Hepatocyte (in vitro differentiated cells): ENCODE results near the gene TMCC2. TPM values are rescaled to one million over a fixed set of nuclear protein-coding genes. Genes with fewer than 3 reads are reported as not detected.

Source experiments
- DNase-seq: peaks from one replicate; pipeline ENCODE4 v3.0.0-alpha.2; 2016; ENCODE audit warnings: low spot score
- H2AFZ ChIP-seq: fragments of 200-600 bp; sonication (generic); 2 replicates; pipeline ENCODE4 v1.6.0; 2016; ENCODE audit warnings: antibody characterized with exemption, mild to moderate bottlenecking
- H3K27ac ChIP-seq: fragments of 200-600 bp; sonication (generic); 2 replicates; pipeline ENCODE4 v1.5.1; 2016; ENCODE audit warnings: mild to moderate bottlenecking
- H3K27me3 ChIP-seq: fragments of 200-600 bp; sonication (generic); 2 replicates; pipeline ENCODE4 v1.6.1; 2016
- H3K36me3 ChIP-seq: fragments of 200-600 bp; sonication (generic); replicated peaks from 2 replicates; pipeline ENCODE4 v1.5.1; 2016; ENCODE audit warnings: low read depth; ENCODE audit not compliant: insufficient read depth
- H3K4me1 ChIP-seq: fragments of 200-600 bp; sonication (generic); 2 replicates; pipeline ENCODE4 v1.5.1; 2016; ENCODE audit warnings: mild to moderate bottlenecking, moderate library complexity; ENCODE audit not compliant: insufficient read depth
- H3K4me2 ChIP-seq: fragments of 200-600 bp; sonication (generic); 2 replicates; pipeline ENCODE4 v1.6.0; 2016
- H3K4me3 ChIP-seq: fragments of 200-600 bp; sonication (generic); 2 replicates; pipeline ENCODE4 v1.5.1; 2016; ENCODE audit warnings: mild to moderate bottlenecking
- H3K79me2 ChIP-seq: fragments of 200-600 bp; sonication (generic); 2 replicates; pipeline ENCODE4 v1.6.0; 2017; ENCODE audit warnings: mild to moderate bottlenecking
- H3K9me2 ChIP-seq: fragments of 200-600 bp; sonication (generic); replicated peaks from 2 replicates; pipeline ENCODE4 v1.6.0; 2017; ENCODE audit warnings: mild to moderate bottlenecking; ENCODE audit not compliant: insufficient read depth
- H3K9me3 ChIP-seq: fragments of 200-600 bp; sonication (generic); 2 replicates; pipeline ENCODE4 v1.5.1; 2016; ENCODE audit warnings: low read depth, mild to moderate bottlenecking
- H4K20me1 ChIP-seq: fragments of 200-600 bp; sonication (generic); 2 replicates; pipeline ENCODE4 v1.6.0; 2016; ENCODE audit warnings: mild to moderate bottlenecking; ENCODE audit not compliant: insufficient read depth, poor library complexity, severe bottlenecking
- EZH2 ChIP-seq: fragments of 200-600 bp; sonication (generic); IDR thresholded peaks from 2 replicates; pipeline ENCODE4 v1.6.1; 2016; ENCODE audit warnings: antibody characterized with exemption, mild to moderate bottlenecking, borderline replicate concordance
- EZH2phosphoT487 ChIP-seq: fragments of 200-600 bp; sonication (generic); IDR thresholded peaks from one replicate; pipeline ENCODE4 v1.6.1; 2018; ENCODE audit warnings: antibody characterized with exemption, mild to moderate bottlenecking, low read depth, moderate library complexity; ENCODE audit not compliant: unreplicated experiment, severe bottlenecking
- WGBS: methylation state at CpG from one replicate; pipeline ENCODE4 v1.1.6; 2016; ENCODE audit warnings: low lambda C conversion rate; ENCODE audit errors: missing lambda C conversion rate; 5-methylcytosine and 5-hydroxymethylcytosine counted together
- polyA plus RNA-seq: library from polyadenylated mRNA; unstranded; fragments of >200 nt; fragmentation: Nextera tagmentation; extraction: Ambion mirVana; gene quantifications from 2 replicates; pipeline ENCODE4 v1.2.1, GENCODE V29; 2016
- total RNA-seq: library from RNA; depleted of rRNA; stranded (reverse); fragments of >200 nt; gene quantifications from 2 replicates; pipeline ENCODE4 v1.2.3, GENCODE V29; 2014
- TF ChIP-seq, protein P1 (sequence below): fragments of 200-600 bp; sonication (generic); IDR thresholded peaks from 2 replicates; pipeline ENCODE4 v1.5.1; 2016; ENCODE audit warnings: antibody characterized with exemption, mild to moderate bottlenecking; ENCODE audit not compliant: poor library complexity

TMCC2 gene
- total and polyA plus RNA-seq, 2 experiments from 2014 or later: 2.5 to 2.9 TPM

DNA sequence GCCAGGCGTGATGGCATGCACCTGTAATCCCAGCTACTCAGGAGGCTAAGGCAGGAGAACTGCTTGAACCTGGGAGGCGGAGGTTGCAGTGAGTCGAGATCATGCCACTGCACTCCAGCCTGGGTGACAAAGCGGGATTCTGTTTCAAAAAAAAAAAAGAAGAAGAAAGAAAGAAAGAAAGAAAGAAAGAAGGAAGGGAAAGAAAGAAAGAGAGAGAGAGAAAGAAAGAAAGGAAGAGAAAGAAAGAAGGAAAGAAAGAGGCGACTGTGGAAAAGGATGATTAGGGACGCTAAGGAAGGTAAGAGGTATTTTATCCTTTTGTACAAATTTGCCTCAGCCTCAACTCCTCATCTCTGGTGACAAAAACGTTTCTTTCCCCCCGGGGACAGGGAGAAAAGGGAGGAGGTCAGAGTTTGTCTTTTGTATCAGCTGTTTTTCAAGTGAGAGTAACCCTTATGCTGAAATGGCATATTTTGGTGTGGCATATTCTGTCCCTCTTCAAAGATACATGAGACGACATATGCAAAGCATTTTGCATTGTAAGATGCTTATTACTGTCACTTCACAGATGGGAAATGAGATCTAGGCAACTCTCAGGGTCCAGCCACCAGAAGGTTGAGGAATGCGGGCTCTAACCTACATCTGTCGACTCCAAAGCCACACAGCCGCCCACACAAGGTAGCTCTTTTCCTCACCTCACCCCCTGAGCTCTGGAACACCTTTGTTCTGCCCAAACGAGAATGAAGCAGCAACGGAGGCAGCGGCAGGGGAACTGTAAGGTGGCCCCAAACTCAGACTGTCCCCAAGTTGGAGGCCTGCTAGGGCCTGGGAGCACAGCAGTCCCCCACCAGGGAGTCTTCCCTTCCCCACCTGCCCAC lies 55.8 kb downstream of the TMCC2 start:
- 73% methylated on average over 15 of the region's 15 CpGs for WGBS
- Histone ChIP-seq H2AFZ (no peak overlapping the region), H3K4me2 (no peak overlapping the region)

DNA sequence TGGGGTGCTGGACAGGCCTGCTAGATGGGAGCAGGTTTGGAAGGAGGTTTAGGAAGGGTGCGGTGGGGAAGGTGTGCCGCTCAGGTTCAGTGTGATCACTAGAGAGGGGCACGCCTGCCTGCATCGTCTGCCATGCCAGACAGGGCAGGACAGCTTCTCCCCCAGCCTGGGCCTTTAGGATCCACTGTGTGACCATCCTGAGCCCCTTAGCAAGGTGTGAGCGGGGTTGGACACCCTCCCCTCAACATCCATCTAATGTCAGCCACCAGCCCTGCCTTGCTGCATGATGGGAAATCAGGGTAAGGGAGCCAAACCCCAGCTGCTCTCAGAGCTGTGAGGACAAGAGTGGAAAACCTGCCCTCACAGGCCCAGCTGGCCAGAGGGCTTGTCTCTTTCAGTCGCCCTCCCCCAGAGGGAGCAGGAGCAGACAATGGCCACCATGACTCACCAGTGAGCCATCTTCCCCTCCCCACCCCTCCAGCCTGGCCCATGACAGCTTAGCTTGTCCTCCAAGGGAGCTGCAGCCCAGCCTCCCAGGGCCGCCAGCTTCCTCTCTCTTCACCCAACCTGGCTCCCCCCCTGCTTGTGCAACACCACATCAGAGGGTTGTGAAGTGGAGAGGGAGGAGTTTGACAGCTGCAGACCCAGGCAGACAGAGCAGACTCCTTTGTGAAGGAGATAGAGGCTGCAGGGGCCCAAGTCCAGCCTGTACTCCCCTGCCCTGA lies 56.8 kb downstream of the TMCC2 start:
- H2AFZ ChIP-seq: no peak overlapping the region
- no peak overlapping the region for H3K4me3 ChIP-seq
- whole genome bisulfite sequencing: 71% methylated on average over 7 of the region's 7 CpGs
- no peaks in the 10 kb centered on the region for H4K20me1 ChIP-seq
- no peaks in the 10 kb centered on the region for H3K27me3 ChIP-seq
- H3K4me2 ChIP-seq: no peak overlapping the region
- peak overlapping the region; percentile 75 for H3K27ac ChIP-seq
- DNase-seq: peak; percentile 93
- H3K36me3 ChIP-seq: no peaks in the 10 kb centered on the region
- H3K4me1 ChIP-seq: peaks cover 21% of the 10 kb centered on the region
- H3K79me2 ChIP-seq: no peaks in the 10 kb centered on the region
- TF ChIP-seq EZH2 (no peak), EZH2phosphoT487 (no peak)
- TF ChIP-seq, protein P1, sequence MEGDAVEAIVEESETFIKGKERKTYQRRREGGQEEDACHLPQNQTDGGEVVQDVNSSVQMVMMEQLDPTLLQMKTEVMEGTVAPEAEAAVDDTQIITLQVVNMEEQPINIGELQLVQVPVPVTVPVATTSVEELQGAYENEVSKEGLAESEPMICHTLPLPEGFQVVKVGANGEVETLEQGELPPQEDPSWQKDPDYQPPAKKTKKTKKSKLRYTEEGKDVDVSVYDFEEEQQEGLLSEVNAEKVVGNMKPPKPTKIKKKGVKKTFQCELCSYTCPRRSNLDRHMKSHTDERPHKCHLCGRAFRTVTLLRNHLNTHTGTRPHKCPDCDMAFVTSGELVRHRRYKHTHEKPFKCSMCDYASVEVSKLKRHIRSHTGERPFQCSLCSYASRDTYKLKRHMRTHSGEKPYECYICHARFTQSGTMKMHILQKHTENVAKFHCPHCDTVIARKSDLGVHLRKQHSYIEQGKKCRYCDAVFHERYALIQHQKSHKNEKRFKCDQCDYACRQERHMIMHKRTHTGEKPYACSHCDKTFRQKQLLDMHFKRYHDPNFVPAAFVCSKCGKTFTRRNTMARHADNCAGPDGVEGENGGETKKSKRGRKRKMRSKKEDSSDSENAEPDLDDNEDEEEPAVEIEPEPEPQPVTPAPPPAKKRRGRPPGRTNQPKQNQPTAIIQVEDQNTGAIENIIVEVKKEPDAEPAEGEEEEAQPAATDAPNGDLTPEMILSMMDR: no peak
- no peaks in the 10 kb centered on the region for H3K9me2 ChIP-seq
- H3K9me3 ChIP-seq: no peaks in the 10 kb centered on the region

More for the DNA sequence above, 55.8 kb downstream of the TMCC2 start:
- Histone ChIP-seq H3K4me1 (peaks cover 21% of the 10 kb centered on the region), H3K4me3 (no peak overlapping the region), H3K27ac (peak overlapping the region; percentile 75), H3K27me3 (no peaks in the 10 kb centered on the region), H3K9me3 (no peaks in the 10 kb centered on the region), H4K20me1 (no peaks in the 10 kb centered on the region), H3K36me3 (no peaks in the 10 kb centered on the region), H3K79me2 (no peaks in the 10 kb centered on the region), H3K9me2 (no peaks in the 10 kb centered on the region)
- TF ChIP-seq, protein P1: no peak
- TF ChIP-seq EZH2phosphoT487: no peak
- TF ChIP-seq EZH2: no peak
- DNase-seq: no peak

DNA sequence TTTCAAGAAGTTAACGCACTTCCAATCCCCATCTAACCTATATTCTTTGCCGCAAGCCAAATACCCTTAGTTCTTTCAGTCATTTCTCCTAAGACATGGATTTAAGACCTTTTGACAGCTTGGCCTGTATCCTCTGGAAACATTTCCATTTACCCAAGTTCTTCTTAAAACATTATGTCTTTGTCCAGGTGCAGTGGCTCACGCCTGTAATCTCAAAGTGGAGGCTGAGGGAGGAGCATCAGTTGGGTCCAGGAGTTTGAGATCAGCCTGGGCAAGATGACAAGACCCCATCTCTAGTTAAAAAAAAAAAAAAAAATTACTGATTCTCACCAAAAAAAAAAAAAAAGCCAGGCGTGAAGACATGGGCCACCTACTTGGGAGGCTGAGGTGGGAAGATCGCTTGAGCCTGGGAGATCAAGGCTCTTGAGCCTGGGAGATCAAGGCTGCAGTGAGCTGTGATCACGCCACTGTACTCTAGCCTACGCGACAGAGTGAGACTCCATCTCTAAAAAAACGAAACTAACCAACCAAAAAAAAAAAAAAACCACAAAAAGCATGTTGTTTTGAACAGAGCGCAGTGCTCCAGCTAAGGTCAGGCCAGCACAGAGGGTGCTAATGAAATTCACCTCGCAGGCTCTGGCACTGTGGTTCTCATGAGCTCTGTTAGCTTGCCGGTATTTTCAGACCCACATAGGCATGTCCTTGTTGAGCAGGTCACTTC lies 57.8 kb downstream of the TMCC2 start:
- WGBS: 66% methylated on average over 12 of the region's 12 CpGs
- H4K20me1 ChIP-seq: no peaks in the 10 kb centered on the region
- DNase-seq: no peak
- H3K27ac ChIP-seq: peak overlapping the region; percentile 64
- H3K9me2 ChIP-seq: no peaks in the 10 kb centered on the region
- TF ChIP-seq EZH2 (no peak), EZH2phosphoT487 (no peak)
- TF ChIP-seq, protein P1: no peak
- peaks cover 21% of the 10 kb centered on the region for H3K4me1 ChIP-seq
- no peaks in the 10 kb centered on the region for H3K36me3 ChIP-seq
- H3K4me2 ChIP-seq: no peak overlapping the region
- H2AFZ ChIP-seq: no peak overlapping the region
- H3K9me3 ChIP-seq: no peaks in the 10 kb centered on the region
- no peaks in the 10 kb centered on the region for H3K79me2 ChIP-seq
- no peak overlapping the region for H3K4me3 ChIP-seq
- H3K27me3 ChIP-seq: no peaks in the 10 kb centered on the region
